ENCODE data around the gene LTBP2.

GRCh38 chr14:74568380-74568649, 43.7 kb downstream of the LTBP2 start:
- TF ChIP-seq POLR2A (IDR thresholded peaks at IDR 0.05; ENCODE audit: low read depth, low read length) (no peak), POLR2AphosphoS5 (IDR thresholded peaks at IDR 0.05; ENCODE audit: low read depth, low read length) (no peak), TAF1 (IDR thresholded peaks at IDR 0.05; ENCODE audit: borderline replicate concordance, low read depth, low read length) (no peak)

Measured in GM12892 (cell line).